Subcutaneous adipose tissue (tissue), 4 donors: ENCODE measurements around the gene WNT1. TPM values are rescaled to one million over a fixed set of nuclear protein-coding genes. Genes with fewer than 3 reads are reported as not detected.

Experiments used
- CTCF ChIP-seq: fragments of 450-650 bp; IDR thresholded peaks from one replicate; pipeline ENCODE4 v1.5.1; 2016; ENCODE audit warnings: low read depth, mild to moderate bottlenecking, control low read depth, antibody characterized with exemption, moderate library complexity
- total RNA-seq, 4 donors: library from RNA; depleted of rRNA; stranded (reverse); fragments of >200 nt; gene quantifications; one replicate each; pipeline ENCODE4 v1.1.0, GENCODE V29; 2016

Gene WNT1
- total RNA-seq, 4 donors from 2014 or later, result not detected

- TF ChIP-seq CTCF, result no peak
These were observed 48.0 kb downstream of the WNT1 start for GRCh38 chr12:49026101-49026500.

- TF ChIP-seq CTCF, result no peak
These were observed 48.8 kb downstream of the WNT1 start for GRCh38 chr12:49026678-49027480.

- TF ChIP-seq CTCF, result no peak
These were observed 49.9 kb downstream of the WNT1 start for GRCh38 chr12:49027846-49028555.

- TF ChIP-seq CTCF, result no peak
These were observed 50.6 kb downstream of the WNT1 start for GRCh38 chr12:49028666-49029275.

- no peak for TF ChIP-seq CTCF
These were observed 52.0 kb downstream of the WNT1 start for GRCh38 chr12:49030119-49030518.

- no peak for TF ChIP-seq CTCF
These were observed 52.8 kb downstream of the WNT1 start for GRCh38 chr12:49030714-49031572.
